IMR-90 (cell line): ENCODE results near the gene RPS27.

Source experiments
- BHLHE40 ChIP-seq: fragments of 150-350 bp; IDR thresholded peaks from 2 replicates; pipeline ENCODE4 v1.6.1; 2016; ENCODE audit warnings: mild to moderate bottlenecking, low read depth, low read length
- CEBPB ChIP-seq: IDR thresholded peaks from 2 replicates; pipeline ENCODE4 v1.6.1; 2012; ENCODE audit warnings: low read depth, low read length, improper control_type of control experiment
- CHD1 ChIP-seq: IDR thresholded peaks from 2 replicates; pipeline ENCODE4 v1.6.1; 2012; ENCODE audit warnings: low read depth, low read length, improper control_type of control experiment
- CTCF ChIP-seq: conservative IDR thresholded peaks from 2 replicates; pipeline ENCODE4 v1.5.1; 2012; ENCODE audit warnings: mild to moderate bottlenecking, low read depth, low read length, improper control_type of control experiment
- ELK1 ChIP-seq: fragments of 150-350 bp; IDR thresholded peaks from 2 replicates; pipeline ENCODE4 v1.6.1; 2016; ENCODE audit warnings: low read depth, mild to moderate bottlenecking, low read length, moderate library complexity, borderline replicate concordance
- MAFK ChIP-seq: IDR thresholded peaks from 2 replicates; pipeline ENCODE4 v1.6.1; 2012; ENCODE audit warnings: low read depth, low read length, improper control_type of control experiment
- MXI1 ChIP-seq: IDR thresholded peaks from 2 replicates; pipeline ENCODE4 v1.6.1; 2012; ENCODE audit warnings: low read depth, mild to moderate bottlenecking, low read length, moderate library complexity, borderline replicate concordance
- POLR2A ChIP-seq: IDR thresholded peaks from 2 replicates; pipeline ENCODE4 v1.6.1; 2012; ENCODE audit warnings: mild to moderate bottlenecking, low read depth, low read length
- RCOR1 ChIP-seq: IDR thresholded peaks from 2 replicates; pipeline ENCODE4 v1.6.1; 2012; ENCODE audit warnings: mild to moderate bottlenecking, low read length, improper control_type of control experiment; ENCODE audit not compliant: insufficient replicate concordance
- USF2 ChIP-seq: fragments of 150-350 bp; IDR thresholded peaks from 2 replicates; pipeline ENCODE4 v1.6.1; 2017; ENCODE audit warnings: mild to moderate bottlenecking, antibody characterized with exemption, low read length, low read depth

- no peak for TF ChIP-seq CTCF
- TF ChIP-seq CEBPB = no peak
- TF ChIP-seq USF2 = no peak
- no peak for TF ChIP-seq POLR2A
- no peak for TF ChIP-seq RCOR1
- TF ChIP-seq ELK1 = no peak
- no peak for TF ChIP-seq CHD1
- TF ChIP-seq BHLHE40 = no peak
- TF ChIP-seq MAFK = no peak
- TF ChIP-seq MXI1 = no peak
Measured at GRCh38 chr1:153942766-153943549, 47.6 kb upstream of the RPS27 start.
